HG02798 (cell line): ENCODE data around the gene PPEF1.
"Not testable (repeated sequence)": the region's sequence is repeated elsewhere in the genome, so short reads cannot be mapped to it uniquely, and the experiment has no call there.

ENCODE experiments used
- ATAC-seq: cut with Tn5 transposase; IDR thresholded peaks from one replicate; pipeline ENCODE4 v1.9.1; 2021; ENCODE audit warnings: mild to moderate bottlenecking; ENCODE audit not compliant: unreplicated experiment, poor library complexity

PPEF1 gene

GRCh38 chrX:18769812-18770573, 62.5 kb downstream of the PPEF1 start:
- no peak for ATAC-seq

DNA sequence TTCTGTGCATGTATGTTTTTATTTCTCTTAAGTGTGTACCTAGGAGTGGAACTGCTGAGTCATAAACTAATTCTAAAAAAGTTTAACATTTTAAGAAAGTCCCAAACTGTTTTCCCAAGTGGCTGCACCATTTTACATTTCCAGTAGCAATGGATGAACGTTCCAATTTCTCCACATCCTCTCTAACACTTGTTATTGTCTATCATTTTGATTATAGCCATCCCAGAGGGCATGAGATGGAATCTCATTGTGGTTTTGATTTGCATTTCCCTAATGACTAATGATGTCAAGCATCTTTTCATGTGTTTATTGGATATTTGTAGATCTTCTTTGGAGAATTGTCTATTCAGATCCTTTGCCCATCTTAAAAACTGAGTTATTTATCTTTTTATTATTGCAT, 82.5 kb downstream of the PPEF1 start:
- ATAC-seq = no peak

- ATAC-seq = no peak
Measured at GRCh38 chrX:18792828-18793227, 85.4 kb downstream of the PPEF1 start.

- ATAC-seq = no peak
Measured at GRCh38 chrX:18793601-18794089, 86.2 kb downstream of the PPEF1 start.

GRCh38 chrX:18797141-18797540, 89.7 kb downstream of the PPEF1 start:
- ATAC-seq = no peak

- ATAC-seq = no peak
Measured at GRCh38 chrX:18799911-18800310, 92.5 kb downstream of the PPEF1 start.

DNA sequence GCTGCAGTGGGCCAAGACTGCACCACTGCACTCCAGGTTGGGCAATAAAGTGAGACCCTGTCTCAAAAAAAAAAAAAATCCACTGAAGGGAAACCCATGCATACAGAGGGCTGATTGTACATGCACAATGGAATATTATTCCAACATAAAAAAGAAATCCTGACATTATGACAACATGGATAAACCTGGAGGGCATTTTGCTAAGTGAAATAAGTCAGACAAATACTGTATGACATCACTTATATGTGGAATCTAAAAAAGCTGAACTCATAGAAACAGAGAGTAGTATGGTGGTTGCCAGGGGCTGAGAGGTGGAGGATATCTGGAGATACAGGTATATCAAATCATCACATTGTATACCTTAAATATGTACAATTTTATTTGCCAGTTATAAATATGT, 102.2 kb downstream of the PPEF1 start:
- no peak for ATAC-seq

DNA sequence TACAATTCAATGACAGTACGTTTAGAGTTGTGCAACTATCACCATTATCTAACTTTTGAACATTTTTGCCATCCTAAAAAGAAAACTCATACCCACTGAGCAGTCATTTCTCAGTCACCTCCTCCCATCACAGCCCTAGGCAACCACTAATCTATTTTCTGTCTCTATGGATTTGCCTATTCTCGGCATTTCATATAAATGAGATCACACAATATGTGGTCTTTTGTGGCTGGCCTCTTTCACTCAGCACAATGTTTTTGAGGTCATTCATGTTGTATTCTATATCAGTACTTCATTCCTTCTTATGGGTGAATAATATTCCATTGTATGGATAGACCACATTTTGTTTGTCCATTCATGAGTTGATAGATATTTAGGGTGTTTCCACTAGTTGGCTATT, 103.0 kb downstream of the PPEF1 start:
- ATAC-seq = no peak

- ATAC-seq = no peak
Measured at GRCh38 chrX:18825375-18825774, 117.9 kb downstream of the PPEF1 start.

DNA sequence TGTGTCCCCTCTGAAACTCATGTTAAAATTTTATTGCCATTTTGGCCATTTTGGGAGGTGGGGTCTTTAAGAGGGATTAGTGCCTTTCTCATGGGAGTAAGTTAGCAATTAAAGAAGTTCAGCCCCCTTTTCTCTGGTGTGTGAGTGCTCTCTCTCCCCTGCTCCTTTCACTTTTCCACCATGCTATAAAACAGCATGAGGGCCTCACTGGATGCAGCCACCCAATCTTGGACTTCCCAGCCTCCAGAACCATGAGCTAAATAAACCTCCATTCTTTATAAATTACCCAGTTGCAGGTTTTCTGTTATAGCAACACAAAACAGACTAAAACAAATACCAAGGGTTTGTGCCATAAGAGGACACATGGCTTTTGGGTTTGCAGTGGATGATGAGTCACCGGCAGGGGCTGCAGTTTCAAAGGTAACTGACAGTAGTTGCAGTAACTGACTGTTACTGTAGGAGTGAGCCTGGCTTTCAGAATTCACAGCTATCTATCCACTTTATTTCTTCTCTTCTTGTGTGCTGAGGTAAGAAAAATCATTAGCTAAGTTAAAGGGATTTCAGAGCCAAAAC, 121.5 kb downstream of the PPEF1 start:
- no peak for ATAC-seq

- no peak for ATAC-seq
Measured at GRCh38 chrX:18833071-18833731, 125.8 kb downstream of the PPEF1 start.

- ATAC-seq = not testable (repeated sequence)
Measured at GRCh38 chrX:18847901-18848300, 140.5 kb downstream of the PPEF1 start.

- ATAC-seq = peak; percentile 95
Measured at GRCh38 chrX:18855919-18856644, 148.6 kb downstream of the PPEF1 start.

- no peak for ATAC-seq
Measured at GRCh38 chrX:18856645-18856997, 149.2 kb downstream of the PPEF1 start.

- ATAC-seq = no peak
Measured at GRCh38 chrX:18861511-18861910, 154.1 kb downstream of the PPEF1 start.

GRCh38 chrX:18864390-18864920, 157.0 kb downstream of the PPEF1 start:
- ATAC-seq = no peak

DNA sequence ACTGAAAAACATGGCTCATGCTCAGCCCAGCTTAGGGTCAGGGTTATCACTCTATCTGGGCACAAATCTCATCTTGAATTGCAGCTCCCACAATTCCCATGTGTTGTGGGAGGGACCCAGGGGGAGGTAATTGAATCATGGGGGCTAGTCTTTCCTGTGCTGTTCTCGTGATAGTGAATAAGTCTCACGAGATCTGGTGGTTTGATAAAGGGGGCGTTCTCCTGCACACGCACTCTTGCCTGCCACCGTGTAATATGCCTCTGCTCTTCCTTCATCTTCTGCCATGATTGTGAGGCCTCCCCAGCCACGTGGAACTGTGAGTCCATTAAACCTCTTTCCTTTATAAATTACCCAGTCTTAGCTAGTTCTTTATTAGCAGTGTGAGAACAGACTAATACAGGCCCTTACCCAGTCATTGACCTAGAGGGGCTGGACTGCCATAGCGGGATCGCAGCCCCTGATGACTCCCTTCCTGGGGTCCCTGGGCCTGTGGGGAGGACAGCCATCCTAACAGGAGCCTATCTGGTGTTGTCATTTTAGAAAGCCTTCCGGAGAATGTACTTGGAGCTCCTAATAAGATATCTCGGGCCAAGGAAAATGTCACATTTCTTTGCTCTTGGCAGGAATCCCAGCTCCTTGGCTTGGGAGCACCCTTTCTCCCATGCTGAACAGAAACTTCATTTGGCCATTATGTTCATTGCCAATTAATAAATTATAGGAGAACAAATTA, 163.9 kb downstream of the PPEF1 start:
- ATAC-seq = no peak

GRCh38 chrX:18871970-18872369, 164.5 kb downstream of the PPEF1 start:
- ATAC-seq = no peak

- no peak for ATAC-seq
Measured at GRCh38 chrX:18872621-18873020, 165.2 kb downstream of the PPEF1 start.

- no peak for ATAC-seq
Measured at GRCh38 chrX:18873189-18873791, 165.8 kb downstream of the PPEF1 start.
